Measurements from ENCODE around the gene RUFY4. TPM values are rescaled to one million over a fixed set of nuclear protein-coding genes. Genes with fewer than 3 reads are reported as not detected.

The RUFY4 gene
- total RNA-seq, 1 experiment from 2014 or later: 0.66 TPM

DNA sequence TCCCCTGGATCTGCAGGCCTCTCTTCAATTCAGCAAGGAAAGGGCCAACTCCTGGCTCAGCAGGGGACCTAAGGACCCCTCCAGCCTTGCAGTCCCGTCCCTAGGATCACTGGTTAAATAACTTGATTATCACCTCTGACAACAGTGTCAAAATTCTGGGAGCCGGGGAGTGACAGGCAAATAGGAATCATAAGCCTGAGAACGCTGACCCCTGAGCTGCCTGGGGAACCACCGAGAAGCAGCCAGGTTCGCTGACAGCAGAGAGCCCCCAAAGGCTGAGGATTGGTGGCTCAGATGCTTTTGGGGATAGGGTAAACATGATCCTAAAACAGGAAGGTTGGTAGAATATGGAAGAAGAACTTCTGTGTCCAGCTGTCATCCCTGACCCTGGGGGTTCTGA is 48.8 kb upstream of the RUFY4 start:
- Histone ChIP-seq H3K23me2 (ENCODE audit: insufficient read length, low read depth, low read length, poor library complexity, severe bottlenecking) (no peaks in the 10 kb centered on the region), H4K5ac (ENCODE audit: insufficient read length, low read depth, low read length) (no peak overlapping the region), H3K79me1 (ENCODE audit: insufficient read depth, low read depth, low read length, poor library complexity, severe bottlenecking) (no peaks in the 10 kb centered on the region), H3T11ph (ENCODE audit: low read length) (no peak overlapping the region), H3K4ac (ENCODE audit: low read depth, low read length) (no peak overlapping the region), H3K56ac (ENCODE audit: insufficient read length, low read depth, low read length) (no peak overlapping the region), H2AFZ (ENCODE audit: low read length) (no peak overlapping the region), H3K9ac (ENCODE audit: extremely low read depth, insufficient read length, low read length) (no peak overlapping the region), H3K27me3 (ENCODE audit: insufficient read depth, low read length) (no peaks in the 10 kb centered on the region), H3K18ac (ENCODE audit: insufficient read length, low read depth, low read length) (no peak overlapping the region), H3K23ac (ENCODE audit: insufficient read length, low read depth, low read length) (no peak overlapping the region), H3K4me2 (ENCODE audit: insufficient read depth, insufficient read length, low read length) (no peak overlapping the region), H2BK20ac (ENCODE audit: low read depth, low read length, poor library complexity, severe bottlenecking) (no peak overlapping the region), H2BK5ac (ENCODE audit: insufficient read length, low read length) (no peak overlapping the region), H4K91ac (ENCODE audit: insufficient read length, low read depth, low read length) (no peak overlapping the region), H4K8ac (replicated peaks; ENCODE audit: insufficient read length, low read depth, low read length) (no peak overlapping the region), H4K20me1 (ENCODE audit: control insufficient read depth, insufficient read depth, insufficient read length) (no peaks in the 10 kb centered on the region), H2AK5ac (ENCODE audit: insufficient read length, low read length) (no peak overlapping the region), H3K14ac (ENCODE audit: insufficient read depth, low read length) (no peak overlapping the region), H3K27ac (ENCODE audit: insufficient read length, low read depth, low read length) (no peak overlapping the region), H3K9me3 (ENCODE audit: control insufficient read depth, low read depth, low read length) (no peaks in the 10 kb centered on the region), H3K4me1 (ENCODE audit: insufficient read depth, low read length) (no peaks in the 10 kb centered on the region; the same call in 1 of the 2 replicates), H2BK12ac (ENCODE audit: insufficient read length, low read depth, low read length) (no peak overlapping the region), H2BK15ac (ENCODE audit: low read depth, low read length) (no peak overlapping the region), H3K79me2 (ENCODE audit: insufficient read depth, low read length) (no peaks in the 10 kb centered on the region), H2BK120ac (ENCODE audit: low read depth, low read length, poor library complexity, severe bottlenecking) (no peak overlapping the region)
- no peak overlapping the region for H3K27ac Mint-ChIP-seq
- H3K4me3 Mint-ChIP-seq: no peak overlapping the region
- peaks cover 16 to 49% of the 10 kb centered on the region in 2 experiments; a peak in 3 of 4 replicates for H3K4me1 Mint-ChIP-seq
- TF ChIP-seq, protein P1, sequence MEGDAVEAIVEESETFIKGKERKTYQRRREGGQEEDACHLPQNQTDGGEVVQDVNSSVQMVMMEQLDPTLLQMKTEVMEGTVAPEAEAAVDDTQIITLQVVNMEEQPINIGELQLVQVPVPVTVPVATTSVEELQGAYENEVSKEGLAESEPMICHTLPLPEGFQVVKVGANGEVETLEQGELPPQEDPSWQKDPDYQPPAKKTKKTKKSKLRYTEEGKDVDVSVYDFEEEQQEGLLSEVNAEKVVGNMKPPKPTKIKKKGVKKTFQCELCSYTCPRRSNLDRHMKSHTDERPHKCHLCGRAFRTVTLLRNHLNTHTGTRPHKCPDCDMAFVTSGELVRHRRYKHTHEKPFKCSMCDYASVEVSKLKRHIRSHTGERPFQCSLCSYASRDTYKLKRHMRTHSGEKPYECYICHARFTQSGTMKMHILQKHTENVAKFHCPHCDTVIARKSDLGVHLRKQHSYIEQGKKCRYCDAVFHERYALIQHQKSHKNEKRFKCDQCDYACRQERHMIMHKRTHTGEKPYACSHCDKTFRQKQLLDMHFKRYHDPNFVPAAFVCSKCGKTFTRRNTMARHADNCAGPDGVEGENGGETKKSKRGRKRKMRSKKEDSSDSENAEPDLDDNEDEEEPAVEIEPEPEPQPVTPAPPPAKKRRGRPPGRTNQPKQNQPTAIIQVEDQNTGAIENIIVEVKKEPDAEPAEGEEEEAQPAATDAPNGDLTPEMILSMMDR (conservative IDR thresholded peaks at IDR 0.05): no peak
- H3K36me3 Mint-ChIP-seq (ENCODE audit: insufficient read depth in 1 of 3, low read depth in 3 of 3): no peaks in the 10 kb centered on the region
- no peak for DNase-seq
- H3K9me3 Mint-ChIP-seq: no peaks in the 10 kb centered on the region
- WGBS (ENCODE audit: extremely low coverage, insufficient read length, low lambda C conversion rate): no CpG with 5 or more reads among the region's 5 CpGs
- peaks cover 13% of the 10 kb centered on the region for H3K27me3 Mint-ChIP-seq (ENCODE audit: low read depth)

All from H9 (cell line).